Kasumi-1 (cell line): Measurements from ENCODE around the gene DAO.

ENCODE experiments used
- DNase-seq, 2 experiments: peaks; one replicate each; lab custom pipeline; 2025; lab: John Stamatoyannopoulos, UW

Gene DAO

GRCh38 chr12:108918960-108919642, 39.2 kb downstream of the DAO start:
- DNase-seq, result no peak

- no peak for DNase-seq
Observed at GRCh38 chr12:108921946-108922345, 42.1 kb downstream of the DAO start.

GRCh38 chr12:108922918-108923317, 43.0 kb downstream of the DAO start:
- no peak for DNase-seq

- DNase-seq, result no peak
Observed at GRCh38 chr12:108928695-108929094, 48.8 kb downstream of the DAO start.

- DNase-seq, result no peak
Observed at GRCh38 chr12:108930155-108930554, 50.3 kb downstream of the DAO start.

GRCh38 chr12:108930756-108931155, 50.9 kb downstream of the DAO start:
- no peak for DNase-seq

- DNase-seq, result no peak
Observed at GRCh38 chr12:108933949-108934348, 54.1 kb downstream of the DAO start.

- DNase-seq, result no peak
Observed at GRCh38 chr12:108935159-108935763, 55.4 kb downstream of the DAO start.

- no peak for DNase-seq
Observed at GRCh38 chr12:108938247-108938924, 58.5 kb downstream of the DAO start.

- DNase-seq, result peak; percentile 36 to 40
Observed at GRCh38 chr12:108939594-108939993, 59.7 kb downstream of the DAO start.

- no peak for DNase-seq
Observed at GRCh38 chr12:108940138-108940537, 60.2 kb downstream of the DAO start.

GRCh38 chr12:108947097-108947496, 67.2 kb downstream of the DAO start:
- DNase-seq, result no peak

GRCh38 chr12:108948367-108948766, 68.5 kb downstream of the DAO start:
- no peak for DNase-seq

GRCh38 chr12:108949976-108950375, 70.1 kb downstream of the DAO start:
- DNase-seq, result no peak
